ENCODE data around the gene BCO2.

The BCO2 gene

DNA sequence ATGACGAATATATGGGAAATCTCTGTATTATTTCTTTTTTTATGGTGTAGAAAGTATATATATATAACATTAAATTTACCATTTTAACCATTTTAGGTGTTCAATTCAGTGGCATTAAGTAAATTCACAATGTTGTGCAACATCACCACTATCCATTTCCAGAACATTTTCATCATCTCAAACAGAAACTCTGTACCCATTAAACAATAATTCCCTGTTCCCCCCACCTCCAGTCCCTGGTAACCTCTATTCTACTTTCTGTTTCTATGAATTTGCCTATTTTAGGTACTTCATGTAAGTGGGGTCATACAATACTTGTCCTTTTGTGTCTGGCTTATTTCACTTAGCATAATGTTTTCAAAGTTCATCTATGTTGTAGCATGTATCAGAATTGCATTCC, 35.6 kb downstream of the BCO2 start:
- no peak overlapping the region for H3K14ac ChIP-seq (ENCODE audit: low read length)
- no peak overlapping the region for H3K27ac ChIP-seq (ENCODE audit: low read depth, low read length)
- no peak overlapping the region for H2AFZ ChIP-seq (ENCODE audit: insufficient read depth, low read length, poor library complexity)
- no peak overlapping the region for H4K91ac ChIP-seq (ENCODE audit: low read depth, low read length)
- no peak overlapping the region for H2BK120ac ChIP-seq (ENCODE audit: insufficient read depth, low read length, poor library complexity)
- H3K9ac ChIP-seq (ENCODE audit: low read length): no peak overlapping the region
- no peaks in the 10 kb centered on the region for H3K4me1 ChIP-seq (ENCODE audit: control insufficient read depth in 1 of 2, insufficient read depth in 2 of 2, low read length in 2 of 2)
- H3K9me3 ChIP-seq (ENCODE audit: insufficient read depth, low read depth, low read length): peaks cover 3% of the 10 kb centered on the region
- no peak overlapping the region for H3K4ac ChIP-seq (ENCODE audit: low read depth, low read length)
- no peaks in the 10 kb centered on the region for H3K79me1 ChIP-seq (ENCODE audit: low read length)
- H3K4me2 ChIP-seq (ENCODE audit: low read length): no peak overlapping the region
- no peak overlapping the region for H2BK12ac ChIP-seq (ENCODE audit: low read length)
- no peaks in the 10 kb centered on the region for H3K79me2 ChIP-seq (ENCODE audit: control insufficient read depth, insufficient read depth, low read length, poor library complexity)
- no peak for DNase-seq
- WGBS (ENCODE audit: extremely low coverage, insufficient coverage, insufficient read length): no CpG with 5 or more reads among the region's 1 CpG
- no peak overlapping the region for H3K23ac ChIP-seq (ENCODE audit: low read length)
- H2AK5ac ChIP-seq (ENCODE audit: low read length): no peak overlapping the region
- H3K18ac ChIP-seq (ENCODE audit: low read length): no peak overlapping the region
- no peak overlapping the region for H4K12ac ChIP-seq (ENCODE audit: low read depth, low read length)
- H3K36me3 ChIP-seq (ENCODE audit: control insufficient read depth in 1 of 2, insufficient read depth in 2 of 2, low read length in 2 of 2): no peaks in the 10 kb centered on the region
- no peak overlapping the region for H3K4me3 ChIP-seq (ENCODE audit: low read depth, low read length)
- no peak overlapping the region for H2BK5ac ChIP-seq (ENCODE audit: low read depth, low read length, poor library complexity)
- H4K8ac ChIP-seq (ENCODE audit: low read depth, low read length): no peak overlapping the region
- no peaks in the 10 kb centered on the region for H3K27me3 ChIP-seq (ENCODE audit: insufficient read depth, low read length)

DNA sequence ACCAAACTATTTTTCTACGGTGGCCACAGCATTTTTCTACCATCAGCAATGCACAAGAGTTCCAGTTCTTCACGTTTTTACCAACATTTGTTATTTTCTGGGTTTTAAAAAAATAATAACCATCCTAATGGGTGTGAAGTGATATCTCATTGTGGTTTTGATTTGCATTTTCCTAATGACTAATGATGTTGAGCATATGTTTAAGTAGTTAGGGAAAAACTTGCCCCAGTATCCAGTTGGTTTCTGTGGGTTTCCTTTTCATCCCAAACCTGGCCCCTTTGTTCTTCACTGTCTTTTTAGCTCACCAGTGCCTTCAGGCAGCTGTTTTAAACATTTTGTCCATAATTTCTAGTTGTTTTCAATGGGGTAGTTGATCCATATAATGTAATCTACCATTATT, 36.2 kb downstream of the BCO2 start:
- Histone ChIP-seq H3K27ac (ENCODE audit: low read depth, low read length) (no peak overlapping the region), H2BK5ac (ENCODE audit: low read depth, low read length, poor library complexity) (no peak overlapping the region), H3K23ac (ENCODE audit: low read length) (no peak overlapping the region), H3K9ac (ENCODE audit: low read length) (no peak overlapping the region), H3K79me2 (ENCODE audit: control insufficient read depth, insufficient read depth, low read length, poor library complexity) (no peaks in the 10 kb centered on the region), H3K27me3 (ENCODE audit: insufficient read depth, low read length) (no peaks in the 10 kb centered on the region), H3K36me3 (ENCODE audit: control insufficient read depth in 1 of 2, insufficient read depth in 2 of 2, low read length in 2 of 2) (no peaks in the 10 kb centered on the region), H2AFZ (ENCODE audit: insufficient read depth, low read length, poor library complexity) (no peak overlapping the region), H3K4me3 (ENCODE audit: low read depth, low read length) (no peak overlapping the region), H3K4me1 (ENCODE audit: control insufficient read depth in 1 of 2, insufficient read depth in 2 of 2, low read length in 2 of 2) (no peaks in the 10 kb centered on the region), H4K12ac (ENCODE audit: low read depth, low read length) (no peak overlapping the region), H2BK120ac (ENCODE audit: insufficient read depth, low read length, poor library complexity) (no peak overlapping the region), H2BK12ac (ENCODE audit: low read length) (no peak overlapping the region), H4K91ac (ENCODE audit: low read depth, low read length) (no peak overlapping the region), H3K14ac (ENCODE audit: low read length) (no peak overlapping the region), H4K8ac (ENCODE audit: low read depth, low read length) (no peak overlapping the region), H3K4me2 (ENCODE audit: low read length) (no peak overlapping the region), H3K9me3 (ENCODE audit: insufficient read depth, low read depth, low read length) (no peaks in the 10 kb centered on the region), H3K79me1 (ENCODE audit: low read length) (no peaks in the 10 kb centered on the region), H3K18ac (ENCODE audit: low read length) (no peak overlapping the region), H2AK5ac (ENCODE audit: low read length) (no peak overlapping the region), H3K4ac (ENCODE audit: low read depth, low read length) (no peak overlapping the region)
- no peak for DNase-seq
- no CpG with 5 or more reads among the region's 2 CpGs for WGBS (ENCODE audit: extremely low coverage, insufficient coverage, insufficient read length)

- H3K4me3 ChIP-seq (ENCODE audit: low read depth, low read length): no peak overlapping the region
- H3K27ac ChIP-seq (ENCODE audit: low read depth, low read length): no peak overlapping the region
- H3K9me3 ChIP-seq (ENCODE audit: insufficient read depth, low read depth, low read length): no peaks in the 10 kb centered on the region
- H3K9ac ChIP-seq (ENCODE audit: low read length): no peak overlapping the region
- no peak overlapping the region for H3K14ac ChIP-seq (ENCODE audit: low read length)
- H3K79me1 ChIP-seq (ENCODE audit: low read length): no peaks in the 10 kb centered on the region
- no peaks in the 10 kb centered on the region for H3K79me2 ChIP-seq (ENCODE audit: control insufficient read depth, insufficient read depth, low read length, poor library complexity)
- H2AK5ac ChIP-seq (ENCODE audit: low read length): no peak overlapping the region
- H2BK5ac ChIP-seq (ENCODE audit: low read depth, low read length, poor library complexity): no peak overlapping the region
- no peak overlapping the region for H3K18ac ChIP-seq (ENCODE audit: low read length)
- no peak overlapping the region for H4K12ac ChIP-seq (ENCODE audit: low read depth, low read length)
- H3K36me3 ChIP-seq (ENCODE audit: control insufficient read depth in 1 of 2, insufficient read depth in 2 of 2, low read length in 2 of 2): no peaks in the 10 kb centered on the region
- no peak for DNase-seq
- H3K4me1 ChIP-seq (ENCODE audit: control insufficient read depth in 1 of 2, insufficient read depth in 2 of 2, low read length in 2 of 2): no peaks in the 10 kb centered on the region
- no peak overlapping the region for H3K4me2 ChIP-seq (ENCODE audit: low read length)
- no CpG with 5 or more reads among the region's 3 CpGs for WGBS (ENCODE audit: extremely low coverage, insufficient coverage, insufficient read length)
- no peak overlapping the region for H4K8ac ChIP-seq (ENCODE audit: low read depth, low read length)
- no peak overlapping the region for H2AFZ ChIP-seq (ENCODE audit: insufficient read depth, low read length, poor library complexity)
- H3K27me3 ChIP-seq (ENCODE audit: insufficient read depth, low read length): no peaks in the 10 kb centered on the region
- H3K23ac ChIP-seq (ENCODE audit: low read length): no peak overlapping the region
- H3K4ac ChIP-seq (ENCODE audit: low read depth, low read length): no peak overlapping the region
- no peak overlapping the region for H4K91ac ChIP-seq (ENCODE audit: low read depth, low read length)
- H2BK120ac ChIP-seq (ENCODE audit: insufficient read depth, low read length, poor library complexity): no peak overlapping the region
- H2BK12ac ChIP-seq (ENCODE audit: low read length): no peak overlapping the region
Observed at GRCh38 chr11:112212290-112212689, 37.0 kb downstream of the BCO2 start.

DNA sequence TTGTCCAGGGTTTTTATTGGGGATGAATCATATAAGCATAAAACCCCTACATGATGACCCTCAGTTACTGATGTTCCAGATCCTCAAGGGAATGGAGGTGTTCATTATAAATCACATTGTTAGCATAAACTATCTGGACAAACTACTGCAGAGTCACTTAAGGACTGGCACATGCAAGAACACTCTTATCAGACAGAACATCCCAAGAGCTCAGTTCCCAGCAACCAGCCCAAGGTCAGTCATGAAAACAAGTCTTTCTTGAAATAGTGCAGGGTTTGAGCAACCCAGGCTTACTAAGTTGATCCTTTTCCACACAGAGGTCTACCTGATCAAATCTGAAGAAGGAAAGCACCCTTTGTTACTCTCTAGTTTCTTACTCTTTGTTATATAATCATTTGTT, 37.4 kb downstream of the BCO2 start:
- H4K8ac ChIP-seq (ENCODE audit: low read depth, low read length): no peak overlapping the region
- H3K27me3 ChIP-seq (ENCODE audit: insufficient read depth, low read length): no peaks in the 10 kb centered on the region
- no peak overlapping the region for H2AK5ac ChIP-seq (ENCODE audit: low read length)
- H3K4me2 ChIP-seq (ENCODE audit: low read length): no peak overlapping the region
- H2AFZ ChIP-seq (ENCODE audit: insufficient read depth, low read length, poor library complexity): no peak overlapping the region
- H3K23ac ChIP-seq (ENCODE audit: low read length): no peak overlapping the region
- no peak overlapping the region for H3K9ac ChIP-seq (ENCODE audit: low read length)
- H4K12ac ChIP-seq (ENCODE audit: low read depth, low read length): no peak overlapping the region
- no peak overlapping the region for H3K4me3 ChIP-seq (ENCODE audit: low read depth, low read length)
- H3K36me3 ChIP-seq (ENCODE audit: control insufficient read depth in 1 of 2, insufficient read depth in 2 of 2, low read length in 2 of 2): no peaks in the 10 kb centered on the region
- no peak overlapping the region for H4K91ac ChIP-seq (ENCODE audit: low read depth, low read length)
- no peak overlapping the region for H3K14ac ChIP-seq (ENCODE audit: low read length)
- no peak overlapping the region for H3K4ac ChIP-seq (ENCODE audit: low read depth, low read length)
- DNase-seq: no peak
- H3K79me1 ChIP-seq (ENCODE audit: low read length): no peaks in the 10 kb centered on the region
- no peaks in the 10 kb centered on the region for H3K79me2 ChIP-seq (ENCODE audit: control insufficient read depth, insufficient read depth, low read length, poor library complexity)
- no peak overlapping the region for H3K18ac ChIP-seq (ENCODE audit: low read length)
- no peak overlapping the region for H2BK12ac ChIP-seq (ENCODE audit: low read length)
- H3K4me1 ChIP-seq (ENCODE audit: control insufficient read depth in 1 of 2, insufficient read depth in 2 of 2, low read length in 2 of 2): no peaks in the 10 kb centered on the region
- H2BK5ac ChIP-seq (ENCODE audit: low read depth, low read length, poor library complexity): no peak overlapping the region
- no peaks in the 10 kb centered on the region for H3K9me3 ChIP-seq (ENCODE audit: insufficient read depth, low read depth, low read length)
- H3K27ac ChIP-seq (ENCODE audit: low read depth, low read length): no peak overlapping the region
- H2BK120ac ChIP-seq (ENCODE audit: insufficient read depth, low read length, poor library complexity): no peak overlapping the region

DNA sequence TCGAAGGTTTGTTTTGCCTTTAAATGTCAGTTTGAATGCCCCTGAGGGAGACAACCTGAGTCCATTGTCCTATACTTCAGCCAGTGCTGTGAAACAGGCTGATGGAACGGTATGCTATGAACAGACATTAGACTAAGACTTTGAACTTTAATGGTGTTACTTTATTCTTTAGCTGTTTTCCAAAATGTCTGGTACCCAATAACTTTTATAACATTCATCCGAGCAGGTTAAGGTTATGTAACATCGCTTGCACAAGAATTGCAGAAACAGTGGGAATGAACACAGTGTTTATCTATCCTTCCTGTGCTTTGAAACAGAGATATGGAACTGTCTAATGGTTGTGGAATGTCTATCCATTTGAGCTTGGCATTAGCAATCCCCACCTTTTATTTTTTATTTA, 38.4 kb downstream of the BCO2 start:
- Histone ChIP-seq H3K4me2 (ENCODE audit: low read length) (no peak overlapping the region), H3K4me3 (ENCODE audit: low read depth, low read length) (no peak overlapping the region), H3K79me1 (ENCODE audit: low read length) (no peaks in the 10 kb centered on the region), H3K18ac (ENCODE audit: low read length) (no peak overlapping the region), H3K27me3 (ENCODE audit: insufficient read depth, low read length) (no peaks in the 10 kb centered on the region), H2BK5ac (ENCODE audit: low read depth, low read length, poor library complexity) (no peak overlapping the region), H3K14ac (ENCODE audit: low read length) (no peak overlapping the region), H2AK5ac (ENCODE audit: low read length) (no peak overlapping the region), H3K36me3 (ENCODE audit: control insufficient read depth in 1 of 2, insufficient read depth in 2 of 2, low read length in 2 of 2) (no peaks in the 10 kb centered on the region), H3K27ac (ENCODE audit: low read depth, low read length) (no peak overlapping the region), H3K79me2 (ENCODE audit: control insufficient read depth, insufficient read depth, low read length, poor library complexity) (no peaks in the 10 kb centered on the region), H3K23ac (ENCODE audit: low read length) (no peak overlapping the region), H3K4me1 (ENCODE audit: control insufficient read depth in 1 of 2, insufficient read depth in 2 of 2, low read length in 2 of 2) (no peaks in the 10 kb centered on the region), H2BK120ac (ENCODE audit: insufficient read depth, low read length, poor library complexity) (no peak overlapping the region), H3K4ac (ENCODE audit: low read depth, low read length) (no peak overlapping the region), H3K9me3 (ENCODE audit: insufficient read depth, low read depth, low read length) (no peaks in the 10 kb centered on the region), H4K8ac (ENCODE audit: low read depth, low read length) (no peak overlapping the region), H2BK12ac (ENCODE audit: low read length) (no peak overlapping the region), H4K12ac (ENCODE audit: low read depth, low read length) (no peak overlapping the region), H3K9ac (ENCODE audit: low read length) (no peak overlapping the region), H4K91ac (ENCODE audit: low read depth, low read length) (no peak overlapping the region), H2AFZ (ENCODE audit: insufficient read depth, low read length, poor library complexity) (no peak overlapping the region)
- no CpG with 5 or more reads among the region's 4 CpGs for WGBS (ENCODE audit: extremely low coverage, insufficient coverage, insufficient read length)
- peak in 1 of 2 donors; percentile 63 for DNase-seq
